GM18499 (cell line): ENCODE results near the gene DGKZ.

Experiments
- ATAC-seq: cut with Tn5 transposase; IDR thresholded peaks from one replicate; pipeline ENCODE4 v1.9.1; 2021; ENCODE audit warnings: moderate number of reproducible peaks; ENCODE audit not compliant: insufficient read depth, unreplicated experiment

The DGKZ gene

DNA sequence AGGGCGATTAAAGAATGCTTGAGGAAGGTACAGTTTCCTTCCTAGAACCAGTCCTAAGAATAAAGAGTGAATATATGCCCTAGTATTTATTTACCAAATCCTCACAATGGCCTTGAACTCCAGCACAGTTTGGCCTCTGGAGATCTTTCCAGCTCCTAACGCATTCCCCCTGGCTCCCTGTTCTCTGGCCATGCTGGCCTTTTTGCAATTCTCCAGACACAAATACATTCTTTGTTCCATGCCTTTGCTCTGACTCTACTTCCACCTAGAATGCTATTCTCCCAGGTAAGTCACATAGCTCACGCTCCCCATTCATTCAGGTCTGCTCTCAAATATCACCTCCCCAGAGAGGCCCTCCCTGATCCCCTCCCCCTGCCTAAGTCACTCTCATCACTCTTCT lies 3.7 kb upstream of the DGKZ start:
- no peak for ATAC-seq

- ATAC-seq: no peak
Observed at GRCh38 chr11:46345131-46345597, 2.1 kb upstream of the DGKZ start.

DNA sequence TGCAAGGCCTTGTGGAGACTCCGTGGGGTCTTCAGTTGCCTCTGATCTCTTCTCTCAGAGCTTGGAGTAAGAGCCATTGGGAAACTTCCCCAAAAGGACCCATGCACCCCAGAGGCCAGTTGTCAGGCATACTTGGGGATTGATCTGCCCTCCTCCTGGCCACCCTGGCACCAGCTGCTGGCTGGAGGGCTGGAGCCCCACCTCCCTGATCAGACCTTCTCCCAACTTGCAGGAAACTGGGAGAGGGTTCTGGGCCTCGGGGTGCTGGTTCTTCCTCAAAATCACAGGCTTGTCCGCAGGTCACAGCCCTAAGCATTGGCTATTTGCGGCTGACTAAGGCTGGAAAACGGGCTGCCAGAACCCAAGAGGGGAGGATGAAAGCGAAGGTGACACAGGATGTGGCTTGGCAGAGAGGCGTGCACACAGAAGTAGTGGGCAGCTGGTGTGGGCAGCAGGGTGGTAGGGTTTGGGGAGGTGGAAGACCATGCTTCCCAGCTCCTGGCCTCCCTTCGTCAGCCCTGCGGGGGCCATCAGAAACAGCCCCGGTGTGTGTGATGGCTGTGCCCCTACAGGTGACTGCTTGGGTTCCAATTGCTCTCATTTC lies 1.3 kb upstream of the DGKZ start:
- ATAC-seq: no peak

DNA sequence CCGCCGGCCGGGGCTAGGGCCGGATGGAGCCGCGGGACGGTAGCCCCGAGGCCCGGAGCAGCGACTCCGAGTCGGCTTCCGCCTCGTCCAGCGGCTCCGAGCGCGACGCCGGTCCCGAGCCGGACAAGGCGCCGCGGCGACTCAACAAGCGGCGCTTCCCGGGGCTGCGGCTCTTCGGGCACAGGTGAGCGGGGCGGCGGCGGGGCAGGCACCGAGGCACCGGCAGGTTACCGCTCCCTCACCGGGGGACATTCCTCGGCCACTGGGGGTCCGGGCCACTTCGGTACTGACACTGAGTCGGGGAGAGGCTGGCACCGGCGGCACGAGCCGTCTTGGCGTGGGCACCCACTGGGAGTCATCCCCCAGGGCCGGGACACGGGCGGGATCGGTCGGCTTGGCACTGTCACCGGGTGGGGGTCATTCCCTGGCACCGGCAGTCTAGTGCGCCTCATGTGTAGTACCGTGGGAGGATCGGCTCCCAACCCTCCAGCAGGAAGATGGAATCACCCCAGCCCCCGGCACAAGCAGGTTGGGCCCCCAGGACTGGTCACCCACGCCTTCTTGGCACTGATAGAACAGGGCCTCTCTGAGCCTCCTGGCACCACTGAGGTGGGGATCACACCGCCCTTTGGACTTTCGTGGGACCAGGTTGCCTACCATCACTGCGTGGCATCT lies 511 bp downstream of the DGKZ start:
- no peak for ATAC-seq

DNA sequence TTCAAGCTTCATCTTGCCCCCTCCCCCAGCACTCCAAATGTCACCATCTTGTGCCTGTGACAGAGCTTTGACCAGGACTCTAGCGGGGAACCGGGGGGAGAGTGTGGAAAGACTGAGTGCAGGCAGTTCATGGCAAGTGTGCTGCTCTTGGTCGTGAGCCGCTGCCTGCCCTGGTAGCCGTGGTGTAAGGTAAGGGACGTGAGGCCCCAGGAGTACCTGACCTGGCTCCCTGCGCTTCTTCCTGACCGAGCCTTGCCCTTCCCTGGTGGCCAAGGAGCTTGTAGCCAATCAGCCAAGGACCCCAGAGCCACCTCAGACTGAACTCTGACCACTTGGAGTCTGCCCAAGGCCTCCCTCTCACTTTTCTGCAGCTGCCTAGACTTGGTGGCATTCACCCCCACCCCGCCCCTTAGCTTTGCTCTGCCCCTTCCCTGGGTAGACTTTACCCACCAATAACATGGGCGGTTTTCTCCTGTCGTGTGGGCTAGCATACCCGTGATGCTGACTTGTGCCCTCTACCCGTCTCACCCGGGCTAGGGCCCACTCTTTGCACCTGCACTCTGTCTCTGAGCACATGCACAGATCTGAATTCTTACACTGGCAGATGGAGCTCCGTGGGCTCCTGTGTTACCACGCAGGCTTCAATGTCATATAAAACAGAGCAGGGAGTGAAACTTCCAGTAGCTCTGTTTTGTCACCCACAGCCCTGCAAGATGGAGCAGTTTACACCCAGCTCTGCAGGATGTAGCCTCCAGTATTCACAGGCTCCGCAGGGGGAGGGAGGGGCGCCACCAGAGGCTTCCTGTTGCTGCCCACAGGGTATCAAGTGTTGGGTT lies 1.5 kb downstream of the DGKZ start:
- ATAC-seq: no peak

- no peak for ATAC-seq
Observed at GRCh38 chr11:46350695-46351094, 3.4 kb downstream of the DGKZ start.

- no peak for ATAC-seq
Observed at GRCh38 chr11:46351148-46351547, 3.9 kb downstream of the DGKZ start.

DNA sequence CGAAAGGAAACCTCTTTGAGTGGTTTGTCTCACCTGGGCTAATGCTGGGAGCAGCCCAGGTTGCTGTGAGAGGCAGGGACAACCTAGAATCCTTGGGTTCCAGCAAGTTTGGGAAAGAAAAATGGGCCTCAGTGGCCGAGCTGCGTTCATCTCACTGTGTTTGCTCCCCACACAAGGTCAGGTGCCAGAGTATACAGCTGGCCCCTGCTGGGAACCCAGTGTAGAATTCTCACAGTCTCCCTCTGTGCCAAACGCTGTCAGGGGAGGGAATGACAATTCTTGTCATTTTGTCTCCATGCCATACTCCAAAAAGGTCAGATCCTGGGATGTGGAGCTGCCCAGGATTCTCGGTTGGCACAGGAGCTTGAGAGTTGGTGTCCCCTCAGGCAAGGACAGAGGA lies 4.3 kb downstream of the DGKZ start:
- no peak for ATAC-seq

GRCh38 chr11:46352063-46352841 lies 5.0 kb downstream of the DGKZ start:
- no peak for ATAC-seq

DNA sequence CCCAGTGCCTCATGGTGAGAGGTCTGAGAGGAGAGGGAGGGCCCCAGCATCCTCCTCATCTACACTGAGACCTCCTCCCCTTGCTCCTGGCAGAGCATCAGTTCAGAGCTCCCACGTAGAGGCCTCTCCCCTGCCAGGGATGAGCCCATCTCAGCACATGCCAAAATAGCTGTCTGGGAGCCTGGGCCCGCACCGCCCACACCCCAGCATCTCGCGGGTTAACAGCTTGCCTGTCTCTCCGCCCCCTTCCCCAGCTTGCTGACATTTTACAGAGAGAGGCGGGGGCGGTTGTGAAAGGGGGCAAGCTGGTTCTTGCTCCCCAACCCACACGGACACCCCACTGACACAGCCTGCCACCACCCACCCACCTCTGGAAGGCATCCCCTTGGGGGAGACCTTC lies 6.4 kb downstream of the DGKZ start:
- ATAC-seq: no peak

DNA sequence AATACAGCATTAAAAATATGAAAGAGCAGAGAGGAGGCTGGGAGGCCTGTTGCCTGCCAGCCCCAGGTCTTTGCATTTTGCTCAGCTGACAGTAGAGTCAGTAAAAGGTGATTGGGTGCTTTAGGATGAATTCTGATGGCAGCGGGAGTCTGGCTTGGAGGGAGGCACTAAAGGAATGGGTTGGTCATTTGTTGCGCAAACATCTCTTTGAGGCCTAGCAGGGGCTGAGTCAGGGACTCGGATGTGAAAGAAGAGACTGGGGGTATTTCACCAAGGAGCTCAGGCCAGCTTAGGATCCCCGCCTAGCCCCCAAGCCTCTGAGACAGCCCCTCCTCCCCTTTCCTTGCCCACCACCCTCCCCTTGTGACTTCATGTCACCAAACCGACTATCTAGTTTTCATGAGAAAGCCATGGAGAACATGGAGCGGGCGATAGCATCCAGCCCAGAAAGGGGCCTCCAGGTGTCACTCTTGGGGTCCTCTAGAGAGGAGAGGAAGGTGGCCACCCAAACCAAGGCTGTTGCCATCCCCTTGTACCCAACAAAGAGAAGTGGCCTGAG lies 9.7 kb downstream of the DGKZ start:
- no peak for ATAC-seq

GRCh38 chr11:46357483-46357936 lies 10.2 kb downstream of the DGKZ start:
- ATAC-seq: no peak

- ATAC-seq: no peak
Observed at GRCh38 chr11:46359953-46360352, 12.7 kb downstream of the DGKZ start.

- ATAC-seq: no peak
Observed at GRCh38 chr11:46360878-46361277, 13.6 kb downstream of the DGKZ start.

DNA sequence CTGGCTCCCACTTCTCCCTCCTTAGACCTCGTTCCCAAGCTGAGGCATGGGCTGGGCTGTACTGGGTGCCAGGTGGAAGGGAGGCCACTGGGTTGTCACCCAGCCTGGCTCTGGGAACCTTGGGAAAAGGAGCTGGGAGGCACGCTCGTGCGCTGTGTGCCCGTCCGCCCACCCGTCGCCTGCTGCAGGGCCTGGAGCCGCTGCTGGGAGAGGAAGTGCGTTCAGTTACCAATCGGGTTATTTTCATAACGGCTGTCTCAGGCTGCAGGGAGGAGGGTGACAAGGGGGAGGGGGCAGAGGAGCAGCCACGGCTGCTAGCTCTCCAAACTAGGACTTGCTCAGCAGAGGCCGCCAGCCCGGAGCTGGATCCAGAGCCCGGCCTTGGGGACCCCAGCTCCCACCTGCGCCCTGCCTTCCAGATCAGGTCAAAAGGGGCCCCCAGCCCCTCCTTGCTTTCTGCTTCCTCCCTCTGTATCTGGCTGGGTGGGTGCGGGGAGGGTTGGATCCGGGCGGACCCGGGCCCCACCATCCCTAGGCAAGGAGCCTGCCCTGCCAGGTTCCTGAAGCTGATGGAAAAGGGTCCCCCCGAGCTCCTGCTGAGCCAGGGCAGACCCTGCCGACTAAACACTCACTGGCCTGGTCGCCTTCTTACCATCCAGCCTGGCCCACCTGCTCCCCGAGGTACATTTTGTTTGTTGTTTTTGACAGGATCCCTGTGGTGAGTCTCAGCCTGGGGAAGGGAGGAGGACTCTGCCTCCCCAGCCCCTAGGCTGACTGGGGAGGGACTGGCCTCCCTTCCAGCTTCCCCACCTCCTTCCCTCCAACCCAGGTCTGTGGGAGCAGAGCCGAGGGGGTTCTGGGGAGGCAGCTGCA lies 14.3 kb downstream of the DGKZ start:
- ATAC-seq: no peak

DNA sequence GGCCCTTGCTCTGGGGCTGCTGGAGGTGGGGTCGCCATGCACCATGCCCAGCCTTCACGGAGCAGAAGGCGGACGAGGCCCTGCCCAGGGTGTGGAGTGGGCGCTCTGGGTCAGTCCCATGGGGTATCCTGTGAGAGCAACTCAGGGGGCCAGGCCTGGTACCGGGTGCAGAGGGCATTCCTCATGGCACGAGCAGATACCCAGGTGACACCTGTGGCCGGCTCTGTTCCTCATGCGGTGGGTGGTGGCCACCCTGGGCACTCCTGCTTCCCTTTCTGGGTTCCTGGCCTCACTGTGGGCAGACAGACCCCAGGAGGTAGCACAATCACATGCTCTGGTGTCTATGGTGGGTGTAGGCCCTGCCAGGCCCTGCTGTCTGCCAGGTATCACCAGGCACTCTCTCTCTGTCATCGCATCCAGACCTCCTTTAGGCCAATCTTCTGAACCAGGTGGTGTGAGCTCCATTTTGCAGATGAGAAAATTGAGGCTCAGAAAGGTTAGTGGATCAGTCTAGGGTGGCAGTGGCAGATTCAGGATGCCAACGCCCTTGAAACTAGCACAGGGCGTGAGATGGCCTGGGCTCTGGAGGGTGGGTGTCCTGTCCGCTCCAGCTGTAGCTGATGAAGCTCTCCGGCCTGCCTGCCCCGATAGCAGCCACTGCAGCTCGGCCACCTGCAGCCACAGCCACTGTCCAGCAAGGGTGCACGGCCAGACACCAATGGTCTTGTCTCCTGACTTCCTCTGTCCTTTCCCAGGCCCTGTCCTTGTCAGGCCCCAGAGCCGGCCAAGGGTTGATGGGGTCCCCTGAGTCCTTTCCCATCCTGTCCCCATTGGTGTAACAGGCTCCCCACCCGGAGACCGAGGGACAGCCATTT lies 15.1 kb downstream of the DGKZ start:
- ATAC-seq: no peak

- ATAC-seq: no peak
Observed at GRCh38 chr11:46363031-46363407, 15.8 kb downstream of the DGKZ start.

- ATAC-seq: no peak
Observed at GRCh38 chr11:46363455-46364005, 16.3 kb downstream of the DGKZ start.
